ENCODE measurements around the gene IGFBP3. TPM values are rescaled to one million over a fixed set of nuclear protein-coding genes. Genes with fewer than 3 reads are reported as not detected.
A peak's percentile ranks its signal among the peaks of the same experiment; 100 is the strongest.

Gene IGFBP3
- total RNA-seq, 1 experiment from 2014 or later: 2.9 TPM

- CTCF ChIA-PET: interaction anchor here (1.7 kb wide), 1 partner anchor 13 kb away, joined by 6 read pairs; no protein-coding TSS in a partner anchor
- no peak overlapping the region for H3K27ac Mint-ChIP-seq
Observed at GRCh38 chr7:45885264-45885882, 35.7 kb downstream of the IGFBP3 start.

GRCh38 chr7:45884136-45884535, 36.9 kb downstream of the IGFBP3 start:
- CTCF ChIA-PET: interaction anchor here (0.9 kb wide), 1 partner anchor 34 kb away, joined by 3 read pairs; no protein-coding TSS in a partner anchor
- no peak overlapping the region for H3K27ac Mint-ChIP-seq
- POLR2A ChIA-PET: no interaction called here
- ATAC-seq (no peak), DNase-seq (ENCODE audit: low spot score) (no peak)
- H3K4me3 Mint-ChIP-seq: no peak overlapping the region
- H3K9me3 Mint-ChIP-seq: peaks cover 5% of the 10 kb centered on the region
- H3K36me3 Mint-ChIP-seq: peaks cover 4% of the 10 kb centered on the region
- H3K27me3 Mint-ChIP-seq (ENCODE audit: low read depth): peaks cover 46% of the 10 kb centered on the region
- peaks cover 24% of the 10 kb centered on the region for H3K4me1 Mint-ChIP-seq
- TF ChIP-seq FOXK1 (CRISPR knock-in tag; IDR thresholded peaks at IDR 0.05): no peak
- no peak for TF ChIP-seq ATF2 (CRISPR knock-in tag; IDR thresholded peaks at IDR 0.05; ENCODE audit: borderline replicate concordance, low read depth)
- no peak for TF ChIP-seq FOXP1 (CRISPR knock-in tag; IDR thresholded peaks at IDR 0.05; ENCODE audit: borderline replicate concordance)
- no peak for TF ChIP-seq ARID4B (CRISPR knock-in tag; IDR thresholded peaks at IDR 0.05; ENCODE audit: borderline replicate concordance)
- no peak for TF ChIP-seq RELA (CRISPR knock-in tag; IDR thresholded peaks at IDR 0.05; ENCODE audit: borderline replicate concordance)
- TF ChIP-seq TEAD4 (CRISPR knock-in tag; IDR thresholded peaks at IDR 0.05): no peak
- TF ChIP-seq MLX (CRISPR knock-in tag; IDR thresholded peaks at IDR 0.05): no peak
- no peak for TF ChIP-seq IRF2 (CRISPR knock-in tag; IDR thresholded peaks at IDR 0.05; ENCODE audit: borderline replicate concordance, low read depth)
- TF ChIP-seq E2F4 (CRISPR knock-in tag; IDR thresholded peaks at IDR 0.05; ENCODE audit: borderline replicate concordance, low read depth): no peak

More at GRCh38 chr7:45885264-45885882, 35.7 kb downstream of the IGFBP3 start:
- peaks cover 58% of the 10 kb centered on the region for H3K27me3 Mint-ChIP-seq (ENCODE audit: low read depth)
- ATAC-seq (no peak), DNase-seq (ENCODE audit: low spot score) (no peak)
- POLR2A ChIA-PET: no interaction called here
- H3K36me3 Mint-ChIP-seq: no peaks in the 10 kb centered on the region
- no peaks in the 10 kb centered on the region for H3K9me3 Mint-ChIP-seq
- H3K4me3 Mint-ChIP-seq: no peak overlapping the region
- TF ChIP-seq ZNF121 (CRISPR knock-in tag; IDR thresholded peaks at IDR 0.05) (no peak), PRDM15 (CRISPR knock-in tag; IDR thresholded peaks at IDR 0.05) (no peak), CREM (CRISPR knock-in tag; IDR thresholded peaks at IDR 0.05) (no peak), MLX (CRISPR knock-in tag; IDR thresholded peaks at IDR 0.05) (no peak), NFE2L1 (CRISPR knock-in tag; IDR thresholded peaks at IDR 0.05) (no peak), NFATC4 (CRISPR knock-in tag; IDR thresholded peaks at IDR 0.05) (no peak), GABPB1 (CRISPR knock-in tag; IDR thresholded peaks at IDR 0.05) (peak; percentile 98), MYBL2 (CRISPR knock-in tag; IDR thresholded peaks at IDR 0.05) (no peak)
- TF ChIP-seq, protein P1, sequence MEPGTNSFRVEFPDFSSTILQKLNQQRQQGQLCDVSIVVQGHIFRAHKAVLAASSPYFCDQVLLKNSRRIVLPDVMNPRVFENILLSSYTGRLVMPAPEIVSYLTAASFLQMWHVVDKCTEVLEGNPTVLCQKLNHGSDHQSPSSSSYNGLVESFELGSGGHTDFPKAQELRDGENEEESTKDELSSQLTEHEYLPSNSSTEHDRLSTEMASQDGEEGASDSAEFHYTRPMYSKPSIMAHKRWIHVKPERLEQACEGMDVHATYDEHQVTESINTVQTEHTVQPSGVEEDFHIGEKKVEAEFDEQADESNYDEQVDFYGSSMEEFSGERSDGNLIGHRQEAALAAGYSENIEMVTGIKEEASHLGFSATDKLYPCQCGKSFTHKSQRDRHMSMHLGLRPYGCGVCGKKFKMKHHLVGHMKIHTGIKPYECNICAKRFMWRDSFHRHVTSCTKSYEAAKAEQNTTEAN (CRISPR knock-in tag; IDR thresholded peaks at IDR 0.05): no peak
- H3K4me1 Mint-ChIP-seq: peaks cover 30% of the 10 kb centered on the region
